22Rv1 (cell line): Measurements from ENCODE around the gene GCN1.

Source experiments
- H3K27ac ChIP-seq: fragments of 450-650 bp; 2 replicates; pipeline ENCODE4 v1.5.1; 2017
- CTCF ChIP-seq: fragments of 450-650 bp; IDR thresholded peaks from 2 replicates; pipeline ENCODE4 v1.5.1; 2017; ENCODE audit warnings: mild to moderate bottlenecking
- ZFX ChIP-seq: fragments of 450-650 bp; IDR thresholded peaks from 2 replicates; pipeline ENCODE4 v1.6.1; 2017; ENCODE audit warnings: antibody characterized with exemption, borderline replicate concordance

Gene GCN1

GRCh38 chr12:120119271-120119973, 75.1 kb downstream of the GCN1 start:
- H3K27ac ChIP-seq, result peak overlapping the region; percentile 94
- TF ChIP-seq CTCF (no peak), ZFX (no peak)

GRCh38 chr12:120118321-120119061, 76.0 kb downstream of the GCN1 start:
- peak overlapping the region; percentile 94 for H3K27ac ChIP-seq
- TF ChIP-seq CTCF, result no peak
- TF ChIP-seq ZFX, result no peak

GRCh38 chr12:120117961-120118320, 76.6 kb downstream of the GCN1 start:
- TF ChIP-seq CTCF, result no peak
- no peak for TF ChIP-seq ZFX
- peak overlapping the region; percentile 94 for H3K27ac ChIP-seq

- H3K27ac ChIP-seq, result peak overlapping the region; percentile 94
- TF ChIP-seq ZFX (no peak), CTCF (no peak)
Observed at GRCh38 chr12:120116792-120117651, 77.5 kb downstream of the GCN1 start.

GRCh38 chr12:120116441-120116791, 78.1 kb downstream of the GCN1 start, which contains the start of gene RAB35:
RAB35 (minus strand) TSS chr12:120116753; CDS start chr12:120116650, 103 bp downstream.
- TF ChIP-seq ZFX (no peak), CTCF (no peak)
- H3K27ac ChIP-seq, result peak within 1 kb of the TSS; percentile 94

- TF ChIP-seq ZFX, result no peak
- no peak for TF ChIP-seq CTCF
- H3K27ac ChIP-seq, result peak overlapping the region; percentile 94
Observed at GRCh38 chr12:120115692-120116440, 78.6 kb downstream of the GCN1 start.
